CD4-positive, CD25-positive, alpha-beta regulatory T cell (primary cell): ENCODE data around the gene HOXC11. TPM values are rescaled to one million over a fixed set of nuclear protein-coding genes. Genes with fewer than 3 reads are reported as not detected.

Experiments
- ATAC-seq, 2 donors: fragments of 150-1000 bp; cut with Tn5 transposase; one replicate each; pipeline ENCODE4 v1.10.0; 2021; ENCODE audit warnings: low read depth in 2 of 2, moderate number of reproducible peaks in 2 of 2, moderate library complexity in 1 of 2
- DNase-seq, 3 donors: peaks; one replicate each; pipeline versions ENCODE4 v3.0.0 to v3.0.0-alpha.2; 2012 to 2022; ENCODE audit warnings: mixed read lengths in 1 of 3
- H3K27ac ChIP-seq: one replicate; pipeline ENCODE4 v1.7.0; 2013; ENCODE audit warnings: mild to moderate bottlenecking, low read length; ENCODE audit not compliant: insufficient read depth, poor library complexity, severe bottlenecking
- H3K27me3 ChIP-seq: one replicate; pipeline ENCODE4 v1.7.0; 2013; ENCODE audit warnings: low read length; ENCODE audit not compliant: control insufficient read depth, insufficient read depth
- H3K36me3 ChIP-seq: one replicate; pipeline ENCODE4 v1.7.0; 2013; ENCODE audit warnings: mild to moderate bottlenecking, low read length, moderate library complexity; ENCODE audit not compliant: control insufficient read depth, insufficient read depth
- H3K4me1 ChIP-seq: 2 replicates; pipeline ENCODE4 v1.7.0; 2013; ENCODE audit warnings: mild to moderate bottlenecking, low read length; ENCODE audit not compliant: insufficient read depth, control insufficient read depth, poor library complexity, severe bottlenecking
- H3K4me3 ChIP-seq: one replicate; pipeline ENCODE4 v1.7.0; 2013; ENCODE audit warnings: low read depth, mild to moderate bottlenecking, low read length, moderate library complexity
- H3K9me3 ChIP-seq, 2 experiments: 1 replicate in 1 of 2; 2 replicates in 1 of 2; pipeline ENCODE4 v1.7.0; 2013; ENCODE audit warnings: low read length in 2 of 2, mild to moderate bottlenecking in 1 of 2, moderate library complexity in 1 of 2; ENCODE audit not compliant: control insufficient read depth in 2 of 2
- H3K27ac Mint-ChIP-seq, 3 donors: one replicate each; pipeline ENCODE4 v1.8.0; 2020 to 2022; ENCODE audit warnings: mild to moderate bottlenecking in 3 of 3, mixed read lengths in 3 of 3, moderate library complexity in 2 of 3
- H3K27me3 Mint-ChIP-seq: one replicate; pipeline ENCODE4 v1.8.0; 2022; ENCODE audit warnings: mild to moderate bottlenecking, mixed read lengths
- H3K36me3 Mint-ChIP-seq: one replicate; pipeline ENCODE4 v1.8.0; 2020; ENCODE audit warnings: mixed read lengths
- H3K4me1 Mint-ChIP-seq, 4 donors: one replicate each; pipeline ENCODE4 v1.8.0; 2020 to 2022; ENCODE audit warnings: mixed read lengths in 4 of 4, mild to moderate bottlenecking in 1 of 4
- H3K4me3 Mint-ChIP-seq, 4 donors: one replicate each; pipeline ENCODE4 v1.8.0; 2020 to 2022; ENCODE audit warnings: mild to moderate bottlenecking in 4 of 4, mixed read lengths in 4 of 4, moderate library complexity in 3 of 4
- H3K9me3 Mint-ChIP-seq, 7 donors: one replicate each; pipeline ENCODE4 v1.8.0; 2020 to 2022; ENCODE audit warnings: mixed read lengths in 7 of 7, mild to moderate bottlenecking in 3 of 7, moderate library complexity in 2 of 7
- polyA plus RNA-seq, 4 donors: library from polyadenylated mRNA; unstranded; fragments of 300-500 nt; fragmentation: Illumina TruSeq; gene quantifications; one replicate each; pipeline ENCODE4 v1.2.3, GENCODE V29; 2021
- total RNA-seq: library from RNA; stranded (reverse); gene quantifications from one replicate; pipeline ENCODE4 v1.2.3, GENCODE V29; 2022

The HOXC11 gene
- total and polyA plus RNA-seq, 5 donors from 2014 or later, result not detected

GRCh38 chr12:53994009-53994263 is 21.0 kb downstream of the HOXC11 start:
- H3K36me3 Mint-ChIP-seq, result no peaks in the 10 kb centered on the region
- H3K9me3 Mint-ChIP-seq, result peaks cover 0 to 5% (median 0%) of the 10 kb centered on the region in 7 donors
- DNase-seq, result no peak
- no peaks in the 10 kb centered on the region for H3K36me3 ChIP-seq
- H3K27ac Mint-ChIP-seq, result peak overlapping the region in 1 of 3 donors; percentile 88
- H3K4me3 Mint-ChIP-seq, result peak overlapping the region; percentile 71 to 82 (median 76)
- H3K4me1 ChIP-seq, result peaks cover 41% of the 10 kb centered on the region
- no peak overlapping the region for H3K4me3 ChIP-seq
- H3K27me3 ChIP-seq, result peaks cover 51% of the 10 kb centered on the region
- peaks cover 100% of the 10 kb centered on the region for H3K27me3 Mint-ChIP-seq
- no peak for ATAC-seq
- peaks cover 19 to 63% (median 25%) of the 10 kb centered on the region in 4 donors for H3K4me1 Mint-ChIP-seq
- H3K27ac ChIP-seq, result no peak overlapping the region
- no peaks in the 10 kb centered on the region for H3K9me3 ChIP-seq

- no peaks in the 10 kb centered on the region for H3K36me3 Mint-ChIP-seq
- no peaks in the 10 kb centered on the region for H3K9me3 ChIP-seq
These were observed 21.5 kb downstream of the HOXC11 start for GRCh38 chr12:53994264-53995001.

GRCh38 chr12:53995002-53995377 is 22.1 kb downstream of the HOXC11 start:
- Mint-ChIP-seq H3K4me1 (peaks cover 10 to 59% (median 20%) of the 10 kb centered on the region in 4 donors), H3K9me3 (peaks cover 0 to 5% (median 0%) of the 10 kb centered on the region in 7 donors), H3K4me3 (peak overlapping the region; percentile 71 to 96 (median 76)), H3K27ac (no peak overlapping the region), H3K27me3 (peaks cover 100% of the 10 kb centered on the region), H3K36me3 (no peaks in the 10 kb centered on the region)
- Histone ChIP-seq H3K27ac (no peak overlapping the region), H3K27me3 (peaks cover 44% of the 10 kb centered on the region), H3K9me3 (no peaks in the 10 kb centered on the region), H3K4me1 (peaks cover 40% of the 10 kb centered on the region), H3K36me3 (no peaks in the 10 kb centered on the region), H3K4me3 (peak overlapping the region; percentile 24)
- DNase-seq (peak in 1 of 3 donors; percentile 31), ATAC-seq (no peak)

More at GRCh38 chr12:53994264-53995001, 21.5 kb downstream of the HOXC11 start:
- H3K27ac ChIP-seq, result no peak overlapping the region
- ATAC-seq, result no peak
- peaks cover 100% of the 10 kb centered on the region for H3K27me3 Mint-ChIP-seq
- DNase-seq, result no peak
- H3K27ac Mint-ChIP-seq, result peak overlapping the region in 1 of 3 donors; percentile 88
- H3K4me1 ChIP-seq, result peaks cover 36% of the 10 kb centered on the region
- H3K4me3 ChIP-seq, result no peak overlapping the region
- H3K4me3 Mint-ChIP-seq, result peak overlapping the region; percentile 71 to 96 (median 78)
- peaks cover 14 to 60% (median 21%) of the 10 kb centered on the region in 4 donors for H3K4me1 Mint-ChIP-seq
- H3K9me3 Mint-ChIP-seq, result peaks cover 0 to 5% (median 0%) of the 10 kb centered on the region in 7 donors
- no peaks in the 10 kb centered on the region for H3K36me3 ChIP-seq
- H3K27me3 ChIP-seq, result peaks cover 48% of the 10 kb centered on the region

- peak in 1 of 2 donors; percentile 25 for ATAC-seq
- Histone ChIP-seq H3K27ac (no peak overlapping the region), H3K4me3 (peak overlapping the region; percentile 51), H3K27me3 (peaks cover 41% of the 10 kb centered on the region), H3K9me3 (no peaks in the 10 kb centered on the region), H3K36me3 (no peaks in the 10 kb centered on the region), H3K4me1 (peaks cover 47% of the 10 kb centered on the region)
- H3K4me3 Mint-ChIP-seq, result peak overlapping the region; percentile 71 to 96 (median 78)
- peaks cover 0 to 3% (median 0%) of the 10 kb centered on the region in 7 donors for H3K9me3 Mint-ChIP-seq
- peak overlapping the region in 1 of 3 donors; percentile 43 for H3K27ac Mint-ChIP-seq
- DNase-seq, result no peak
- peaks cover 6 to 56% (median 18%) of the 10 kb centered on the region in 4 donors for H3K4me1 Mint-ChIP-seq
- H3K36me3 Mint-ChIP-seq, result no peaks in the 10 kb centered on the region
- H3K27me3 Mint-ChIP-seq, result peaks cover 99% of the 10 kb centered on the region
These were observed 22.7 kb downstream of the HOXC11 start for GRCh38 chr12:53995378-53996239.

- peaks cover 0 to 3% (median 0%) of the 10 kb centered on the region in 7 donors for H3K9me3 Mint-ChIP-seq
- H3K27ac Mint-ChIP-seq, result no peak overlapping the region
- DNase-seq (no peak), ATAC-seq (peak in 1 of 2 donors; percentile 26)
- H3K9me3 ChIP-seq, result no peaks in the 10 kb centered on the region
- H3K27me3 ChIP-seq, result peaks cover 35% of the 10 kb centered on the region
- peak overlapping the region; percentile 71 to 86 (median 78) for H3K4me3 Mint-ChIP-seq
- H3K4me3 ChIP-seq, result peak overlapping the region; percentile 51
- no peaks in the 10 kb centered on the region for H3K36me3 ChIP-seq
- H3K27ac ChIP-seq, result no peak overlapping the region
- H3K4me1 Mint-ChIP-seq, result peaks cover 6 to 53% (median 18%) of the 10 kb centered on the region in 4 donors
- H3K27me3 Mint-ChIP-seq, result peaks cover 99% of the 10 kb centered on the region
- no peaks in the 10 kb centered on the region for H3K36me3 Mint-ChIP-seq
- H3K4me1 ChIP-seq, result peaks cover 47% of the 10 kb centered on the region
These were observed 23.6 kb downstream of the HOXC11 start for GRCh38 chr12:53996240-53997203.

- Histone ChIP-seq H3K9me3 (no peaks in the 10 kb centered on the region), H3K4me3 (no peak overlapping the region), H3K27ac (no peak overlapping the region), H3K27me3 (peaks cover 34% of the 10 kb centered on the region), H3K4me1 (peaks cover 47% of the 10 kb centered on the region), H3K36me3 (no peaks in the 10 kb centered on the region)
- ATAC-seq, result no peak
- Mint-ChIP-seq H3K27me3 (peaks cover 99% of the 10 kb centered on the region), H3K4me1 (peaks cover 6 to 53% (median 22%) of the 10 kb centered on the region in 4 donors), H3K4me3 (peak overlapping the region; percentile 33 to 79 (median 64)), H3K36me3 (no peaks in the 10 kb centered on the region), H3K27ac (peak overlapping the region in 1 of 3 donors; percentile 60), H3K9me3 (peaks cover 0 to 3% (median 0%) of the 10 kb centered on the region in 7 donors)
- no peak for DNase-seq
These were observed 24.5 kb downstream of the HOXC11 start for GRCh38 chr12:53997204-53998109.
